ENCODE results near the gene FAM174A. TPM values are rescaled to one million over a fixed set of nuclear protein-coding genes. Genes with fewer than 3 reads are reported as not detected.

The FAM174A gene
- total and polyA plus RNA-seq, 9 of the 15 experiments (the other 6 are each of a cell fraction or from before 2014, with no cell fraction given), result 0.14 to 2.9 (median 1.2) TPM

- ATAC-seq (no peak), DNase-seq (ENCODE audit: extremely low read depth in 1 of 4, low spot score in 3 of 4) (no peak), FAIRE-seq (no peak)
- intact Hi-C loops (cut with micrococcal nuclease), result no loop called here
- H3K9me1 ChIP-seq (ENCODE audit: control insufficient read depth, insufficient read depth, low read length), result no peaks in the 10 kb centered on the region
- H3K4me1 ChIP-seq (replicated peaks in 1 of 2; ENCODE audit: control insufficient read depth in 2 of 2, insufficient read depth in 2 of 2, low read length in 2 of 2), result no peaks in the 10 kb centered on the region
- no peaks in the 10 kb centered on the region for H3K79me2 ChIP-seq (ENCODE audit: control insufficient read depth, insufficient read depth, low read length)
- no peaks in the 10 kb centered on the region for H4K20me1 ChIP-seq (replicated peaks; ENCODE audit: control insufficient read depth, insufficient read depth, low read length)
- H3K27ac ChIP-seq (ENCODE audit: extremely low read depth, low read depth, low read length), result no peak overlapping the region
- POLR2A ChIA-PET, result interaction anchor here (1.1 kb wide), 1 partner anchor 122 kb away, joined by 3 read pairs; no protein-coding TSS in a partner anchor
- 2% methylated on average over 5 of the region's 5 CpGs for WGBS (ENCODE audit: insufficient coverage, low coverage, missing lambda C conversion rate)
- no peak overlapping the region for H3K4me2 ChIP-seq (ENCODE audit: insufficient read depth, low read length)
- CTCF ChIA-PET (ENCODE audit: low intra/inter-chr PET ratio), result no interaction called here
- H3K4me3 ChIP-seq, result no peak overlapping the region
- no TSS peak for BruUV-seq (replicated peaks)
- no peaks in the 10 kb centered on the region for H3K36me3 ChIP-seq (ENCODE audit: control insufficient read depth, insufficient read depth, low read length)
- H3K27me3 ChIP-seq (ENCODE audit: control insufficient read depth in 2 of 2, insufficient read depth in 2 of 2, low read length in 2 of 2), result no peaks in the 10 kb centered on the region
- no peaks in the 10 kb centered on the region for H3K9me3 ChIP-seq (replicated peaks; ENCODE audit: control insufficient read depth, insufficient read depth, low read depth, low read length)
- no peak overlapping the region for H2AFZ ChIP-seq (ENCODE audit: low read depth, low read length)
- in situ Hi-C loops (cut with MboI), result no loop called here
- no peak for TF ChIP-seq RBM39 (optimal IDR thresholded peaks at IDR 0.05; ENCODE audit: low read depth, low read length)
- no peak overlapping the region for H3K9ac ChIP-seq (ENCODE audit: insufficient read depth in 1 of 2, low read depth in 2 of 2, low read length in 2 of 2)
Measured at GRCh38 chr5:100517301-100517974, 17.7 kb upstream of the FAM174A start.

DNA sequence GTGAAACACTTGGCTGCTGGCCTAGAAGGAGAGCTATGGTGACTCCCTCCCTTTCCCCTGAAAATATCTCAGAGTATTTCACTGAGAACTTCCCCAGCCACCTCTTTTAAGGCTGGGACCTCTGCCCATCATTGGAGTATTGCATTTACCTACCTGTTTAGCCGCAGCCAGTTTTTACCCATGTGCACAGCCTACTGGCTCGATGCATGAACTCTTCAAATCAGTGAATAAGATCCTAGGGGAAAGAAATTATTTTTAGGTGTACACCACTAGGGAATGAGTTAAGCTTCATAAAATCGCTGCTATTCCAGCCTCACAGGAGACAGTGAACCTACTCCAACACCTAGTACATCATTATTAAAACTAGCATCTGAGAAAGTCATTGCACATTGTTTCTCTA, 16.8 kb upstream of the FAM174A start:
- no peaks in the 10 kb centered on the region for H3K27me3 ChIP-seq (ENCODE audit: control insufficient read depth in 2 of 2, insufficient read depth in 2 of 2, low read length in 2 of 2)
- DNase-seq (ENCODE audit: extremely low read depth in 1 of 4, low spot score in 3 of 4) (no peak), ATAC-seq (no peak), FAIRE-seq (no peak)
- H3K4me3 ChIP-seq, result no peak overlapping the region
- in situ Hi-C loops (cut with MboI), result no loop called here
- ChIA-PET CTCF (ENCODE audit: low intra/inter-chr PET ratio) (no interaction called here), POLR2A (interaction anchor here (1.1 kb wide), 1 partner anchor 121 kb away, joined by 3 read pairs; no protein-coding TSS in a partner anchor)
- H3K4me2 ChIP-seq (ENCODE audit: insufficient read depth, low read length), result no peak overlapping the region
- no peaks in the 10 kb centered on the region for H3K9me1 ChIP-seq (ENCODE audit: control insufficient read depth, insufficient read depth, low read length)
- WGBS (ENCODE audit: insufficient coverage, low coverage, missing lambda C conversion rate), result 0% methylated on average over 3 of the region's 3 CpGs
- no peak overlapping the region for H3K27ac ChIP-seq (ENCODE audit: extremely low read depth, low read depth, low read length)
- H3K79me2 ChIP-seq (ENCODE audit: control insufficient read depth, insufficient read depth, low read length), result no peaks in the 10 kb centered on the region
- no peak overlapping the region for H3K9ac ChIP-seq (ENCODE audit: insufficient read depth in 1 of 2, low read depth in 2 of 2, low read length in 2 of 2)
- no TSS peak for BruUV-seq (replicated peaks)
- no peaks in the 10 kb centered on the region for H3K9me3 ChIP-seq (replicated peaks; ENCODE audit: control insufficient read depth, insufficient read depth, low read depth, low read length)
- H4K20me1 ChIP-seq (replicated peaks; ENCODE audit: control insufficient read depth, insufficient read depth, low read length), result no peaks in the 10 kb centered on the region
- intact Hi-C loops (cut with micrococcal nuclease), result no loop called here
- H3K36me3 ChIP-seq (ENCODE audit: control insufficient read depth, insufficient read depth, low read length), result no peaks in the 10 kb centered on the region
- H3K4me1 ChIP-seq (replicated peaks in 1 of 2; ENCODE audit: control insufficient read depth in 2 of 2, insufficient read depth in 2 of 2, low read length in 2 of 2), result no peaks in the 10 kb centered on the region
- no peak overlapping the region for H2AFZ ChIP-seq (ENCODE audit: low read depth, low read length)
- TF ChIP-seq SMARCE1 (IDR thresholded peaks at IDR 0.05), result no peak
- TF ChIP-seq FOSL1 (tag; conservative IDR thresholded peaks at IDR 0.05), result no peak
- no peak for TF ChIP-seq NFIC (IDR thresholded peaks at IDR 0.05)
- TF ChIP-seq CHCHD3 (CRISPR knock-in tag; IDR thresholded peaks at IDR 0.05), result no peak
- no peak for TF ChIP-seq REST (IDR thresholded peaks at IDR 0.05; ENCODE audit: borderline replicate concordance)
- no peak for TF ChIP-seq REST (CRISPR knock-in tag; IDR thresholded peaks at IDR 0.05; ENCODE audit: low read depth)
- TF ChIP-seq RAD51 (IDR thresholded peaks at IDR 0.05; ENCODE audit: borderline replicate concordance, low read depth), result no peak
- TF ChIP-seq ZNF384 (IDR thresholded peaks at IDR 0.05; ENCODE audit: low read depth, low read length), result no peak
